GM18951 (cell line): ENCODE results near the gene SCGB1D2.

Experiments used
- POLR2A ChIP-seq: IDR thresholded peaks from 4 replicates; pipeline ENCODE4 v1.6.1; 2011; ENCODE audit warnings: mild to moderate bottlenecking; ENCODE audit not compliant: insufficient read length, insufficient read depth; ENCODE audit errors: extremely low read depth
- in situ Hi-C: fragments of 300-500 bp; cut with MboI; formaldehyde crosslinking; loops from one replicate; pipeline ENCODE4 v1.12.0; 2022; ENCODE audit warnings: low sequenced_read_pairs, mixed read lengths, inconsistent platforms; ENCODE audit not compliant: unreplicated experiment

The SCGB1D2 gene

GRCh38 chr11:62269654-62270278, 27.7 kb downstream of the SCGB1D2 start, which contains the start of gene SCGB2A2:
TSS of gene SCGB2A2 (plus strand) at chr11:62270158. CDS start at chr11:62270217, 59 bp downstream.
- in situ Hi-C loops = no loop called here

GRCh38 chr11:62273284-62273683, 31.2 kb downstream of the SCGB1D2 start:
- TF ChIP-seq POLR2A = no peak
- in situ Hi-C loops = no loop called here

More at GRCh38 chr11:62269654-62270278, 27.7 kb downstream of the SCGB1D2 start, which contains the start of gene SCGB2A2:
- no peak for TF ChIP-seq POLR2A

DNA sequence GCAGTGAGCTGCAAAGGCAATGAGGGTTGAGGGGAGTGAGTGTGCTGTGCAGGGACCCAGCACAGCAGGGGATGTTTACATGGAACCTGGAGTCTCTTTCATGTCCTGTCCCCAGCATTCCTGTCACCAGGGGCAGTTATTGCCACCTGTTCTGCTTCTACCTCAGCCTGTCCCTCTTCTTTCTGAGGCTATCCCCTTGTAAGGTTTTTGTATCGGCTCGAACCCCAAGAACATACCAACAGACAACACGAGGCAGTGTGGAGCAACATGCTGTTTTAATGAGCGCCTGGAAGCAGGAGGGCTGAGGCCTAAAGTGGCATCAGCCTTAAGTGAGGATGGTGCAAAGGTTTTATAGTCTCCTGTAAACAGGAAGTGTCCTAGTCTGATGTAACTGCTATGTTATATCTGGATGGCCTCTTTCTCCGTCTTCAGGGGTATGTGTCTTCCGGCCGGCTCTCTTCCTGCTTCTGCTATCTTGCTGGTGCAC, 31.8 kb downstream of the SCGB1D2 start:
- in situ Hi-C loops = no loop called here
- TF ChIP-seq POLR2A = no peak

DNA sequence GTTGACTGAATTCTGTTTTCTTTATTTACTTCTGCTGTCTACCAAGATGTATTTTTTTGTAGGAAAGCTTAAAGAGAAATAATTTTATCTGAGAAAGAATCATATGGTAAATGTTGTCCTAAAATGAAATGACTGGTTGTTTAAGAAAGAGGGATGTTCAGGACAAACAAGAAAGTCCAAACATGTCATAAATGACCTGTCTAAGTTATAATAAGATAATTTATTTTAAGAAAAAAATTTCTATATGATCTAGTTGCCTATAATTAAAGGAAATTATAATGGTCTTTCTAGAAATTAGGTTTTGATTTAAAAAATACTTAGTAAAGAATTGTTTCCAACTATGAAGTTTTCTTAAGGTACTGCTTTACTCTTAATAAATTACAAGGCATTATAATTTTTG, 38.4 kb downstream of the SCGB1D2 start:
- in situ Hi-C loops = no loop called here
- TF ChIP-seq POLR2A = no peak
